OCI-LY3 (cell line): ENCODE results near the gene FBXO47.
"Not testable (repeated sequence)": the region's sequence is repeated elsewhere in the genome, so short reads cannot be mapped to it uniquely, and the experiment has no call there.

Experiments
- H2AFZ ChIP-seq: fragments of 200-600, 300-600 bp; shearing (Covaris generic); 2 replicates; pipeline ENCODE4 v1.6.0; 2014; ENCODE audit warnings: antibody characterized with exemption, low read depth, low read length
- H3K27ac ChIP-seq: fragments of 200-600, 300-600 bp; sonication (generic); 2 replicates; pipeline ENCODE4 v1.5.1; 2014; ENCODE audit warnings: mild to moderate bottlenecking, low read length, moderate library complexity, mixed read lengths
- H3K27me3 ChIP-seq: fragments of 200-600, 300-600 bp; sonication (generic); 2 replicates; pipeline ENCODE4 v1.6.1; 2014; ENCODE audit warnings: low read depth, low read length, mixed read lengths
- H3K36me3 ChIP-seq: fragments of 200-600, 300-600 bp; sonication (generic); replicated peaks from 2 replicates; pipeline ENCODE3; 2014; ENCODE audit warnings: low read depth, low read length, mixed read lengths
- H3K4me1 ChIP-seq: fragments of 300-600, 200-600 bp; sonication (generic); 2 replicates; pipeline ENCODE4 v1.6.1; 2014; ENCODE audit warnings: low read length, mixed read lengths
- H3K4me2 ChIP-seq: fragments of 200-600, 300-600 bp; sonication (generic); 2 replicates; pipeline ENCODE4 v1.6.1; 2014; ENCODE audit warnings: low read length, mixed read lengths
- H3K4me3 ChIP-seq: fragments of 300-600, 200-600 bp; sonication (generic); 2 replicates; pipeline ENCODE4 v1.5.1; 2014; ENCODE audit warnings: antibody characterized with exemption, mild to moderate bottlenecking, low read length, moderate library complexity
- H3K79me2 ChIP-seq: fragments of 300-600, 200-600 bp; shearing (Covaris generic); 2 replicates; pipeline ENCODE4 v1.6.1; 2014; ENCODE audit warnings: mild to moderate bottlenecking, low read length, mixed read lengths
- H3K9ac ChIP-seq: fragments of 300-600, 200-600 bp; shearing (Covaris generic); 2 replicates; pipeline ENCODE4 v1.6.0; 2014; ENCODE audit warnings: mild to moderate bottlenecking, low read length, moderate library complexity
- H3K9me3 ChIP-seq: fragments of 200-600, 300-600 bp; shearing (Covaris generic); 2 replicates; pipeline ENCODE4 v1.6.1; 2014; ENCODE audit warnings: low read length, mixed read lengths; ENCODE audit not compliant: insufficient read depth
- H4K20me1 ChIP-seq: fragments of 200-600, 300-600 bp; sonication (generic); 2 replicates; pipeline ENCODE4 v1.6.1; 2016; ENCODE audit warnings: low read length, mixed read lengths; ENCODE audit not compliant: insufficient read depth
- CTCF ChIP-seq: fragments of 200-600, 300-600 bp; sonication (generic); IDR thresholded peaks from 2 replicates; pipeline ENCODE4 v1.5.1; 2014; ENCODE audit warnings: antibody characterized with exemption, low read length, low read depth
- EZH2phosphoT487 ChIP-seq: fragments of 200-600 bp; shearing (Covaris generic); IDR thresholded peaks from 2 replicates; pipeline ENCODE4 v1.6.1; 2018; ENCODE audit warnings: antibody characterized with exemption, mixed run types, low read depth

The FBXO47 gene

GRCh38 chr17:38914741-38915638, 52.2 kb downstream of the FBXO47 start:
- Histone ChIP-seq H3K4me2 (no peak overlapping the region), H3K4me3 (no peak overlapping the region), H3K79me2 (no peaks in the 10 kb centered on the region), H2AFZ (no peak overlapping the region), H3K9me3 (no peaks in the 10 kb centered on the region), H3K36me3 (peaks cover 25% of the 10 kb centered on the region), H3K27ac (no peak overlapping the region), H3K4me1 (no peaks in the 10 kb centered on the region), H3K9ac (no peak overlapping the region), H4K20me1 (no peaks in the 10 kb centered on the region), H3K27me3 (no peaks in the 10 kb centered on the region)
- TF ChIP-seq CTCF (no peak), EZH2phosphoT487 (no peak)

- Histone ChIP-seq H4K20me1 (no peaks in the 10 kb centered on the region), H2AFZ (no peak overlapping the region), H3K4me2 (no peak overlapping the region), H3K79me2 (no peaks in the 10 kb centered on the region), H3K4me1 (peaks cover 5% of the 10 kb centered on the region; the same call in 1 of the 2 replicates), H3K27me3 (no peaks in the 10 kb centered on the region), H3K27ac (no peak overlapping the region), H3K36me3 (peaks cover 12% of the 10 kb centered on the region), H3K9ac (no peak overlapping the region), H3K4me3 (no peak overlapping the region), H3K9me3 (no peaks in the 10 kb centered on the region)
- TF ChIP-seq CTCF (no peak), EZH2phosphoT487 (no peak)
These were observed 54.9 kb downstream of the FBXO47 start for GRCh38 chr17:38912221-38912813.

- H3K4me3 ChIP-seq, H3K9me3 ChIP-seq, H3K27ac ChIP-seq, H3K9ac ChIP-seq, H3K4me1 ChIP-seq, H3K4me2 ChIP-seq, H3K27me3 ChIP-seq, H3K79me2 ChIP-seq, H2AFZ ChIP-seq, H4K20me1 ChIP-seq: not testable (repeated sequence)
- H3K36me3 ChIP-seq, result peaks cover 11% of the 10 kb centered on the region
These were observed 55.5 kb downstream of the FBXO47 start for GRCh38 chr17:38911731-38912081.

GRCh38 chr17:38911081-38911730, 56.0 kb downstream of the FBXO47 start:
- H3K9ac ChIP-seq, result no peak overlapping the region
- no peaks in the 10 kb centered on the region for H3K9me3 ChIP-seq
- H3K27ac ChIP-seq, result no peak overlapping the region
- no peaks in the 10 kb centered on the region for H3K79me2 ChIP-seq
- H2AFZ ChIP-seq, result no peak overlapping the region
- H3K36me3 ChIP-seq, result peaks cover 11% of the 10 kb centered on the region
- TF ChIP-seq EZH2phosphoT487, result no peak
- no peak for TF ChIP-seq CTCF
- H4K20me1 ChIP-seq, result no peaks in the 10 kb centered on the region
- H3K27me3 ChIP-seq, result no peaks in the 10 kb centered on the region
- peaks cover 5% of the 10 kb centered on the region; the same call in 1 of the 2 replicates for H3K4me1 ChIP-seq
- no peak overlapping the region for H3K4me2 ChIP-seq
- no peak overlapping the region for H3K4me3 ChIP-seq
